Activated CD8-positive, alpha-beta T cell treated with anti-CD3 and anti-CD28 coated beads for 36 hours (primary cell): ENCODE results near the gene OXGR1. TPM values are rescaled to one million over a fixed set of nuclear protein-coding genes. Genes with fewer than 3 reads are reported as not detected.

Source experiments
- ATAC-seq: fragments of 200-7000 bp; cut with Tn5 transposase; one replicate; pipeline ENCODE4 v1.10.0; 2021; ENCODE audit warnings: mild to moderate bottlenecking, moderate library complexity
- CTCF ChIA-PET: fragments of 350-600 bp; sonication (Branson Sonifier 250); formaldehyde crosslinking; loops from one replicate; lab custom pipeline; 2021; ENCODE audit warnings: antibody characterized with exemption; lab: Charles Lee
- POLR2A ChIA-PET: fragments of 350-600 bp; sonication (Branson Sonifier 250); formaldehyde crosslinking; loops from one replicate; lab custom pipeline; 2021; ENCODE audit warnings: antibody characterized with exemption; lab: Charles Lee
- DNase-seq: peaks from one replicate; pipeline ENCODE4 v3.0.0-alpha.2; 2020
- H3K27ac Mint-ChIP-seq: one replicate; pipeline ENCODE4 v1.8.0; 2021; ENCODE audit warnings: mild to moderate bottlenecking, mixed read lengths
- H3K27me3 Mint-ChIP-seq: one replicate; pipeline ENCODE4 v1.8.0; 2021; ENCODE audit warnings: mixed read lengths
- H3K36me3 Mint-ChIP-seq: one replicate; pipeline ENCODE4 v1.8.0; 2021; ENCODE audit warnings: low read depth, mixed read lengths
- H3K4me1 Mint-ChIP-seq: one replicate; pipeline ENCODE4 v1.8.0; 2021; ENCODE audit warnings: low read depth, mixed read lengths
- H3K4me3 Mint-ChIP-seq: one replicate; pipeline ENCODE4 v1.8.0; 2021; ENCODE audit warnings: mild to moderate bottlenecking, moderate library complexity, mixed read lengths
- H3K9me3 Mint-ChIP-seq: one replicate; pipeline ENCODE4 v1.8.0; 2021; ENCODE audit warnings: mixed read lengths
- CTCF ChIP-seq: fragments of 200-600 bp; IDR thresholded peaks from one replicate; pipeline ENCODE4 v1.8.0; 2022; ENCODE audit warnings: antibody characterized with exemption, mild to moderate bottlenecking
- intact Hi-C: fragments of 100-400 bp; cut with micrococcal nuclease; formaldehyde crosslinking; loops from one replicate; pipeline ENCODE4 v1.10.0; 2022
- total RNA-seq, 2 experiments: library from RNA; stranded (reverse); gene quantifications; one replicate each; pipeline ENCODE4 v1.2.3, GENCODE V29; 2021

Gene OXGR1
- total RNA-seq, 2 experiments from 2014 or later, result not detected

GRCh38 chr13:96996107-96996506, 1.8 kb upstream of the OXGR1 start:
- DNase-seq, result no peak
- Mint-ChIP-seq H3K36me3 (no peaks in the 10 kb centered on the region), H3K27me3 (peaks cover 35% of the 10 kb centered on the region), H3K27ac (no peak overlapping the region), H3K4me1 (peaks cover 2% of the 10 kb centered on the region), H3K9me3 (peaks cover 4% of the 10 kb centered on the region), H3K4me3 (no peak overlapping the region)
- intact Hi-C loops, result no loop called here
- POLR2A ChIA-PET, result no interaction called here
- ATAC-seq, result no peak
- CTCF ChIA-PET, result no interaction called here
- no peak for TF ChIP-seq CTCF

- CTCF ChIA-PET, result no interaction called here
- Mint-ChIP-seq H3K36me3 (no peaks in the 10 kb centered on the region), H3K4me3 (no peak overlapping the region), H3K27ac (no peak overlapping the region), H3K27me3 (peaks cover 30% of the 10 kb centered on the region), H3K9me3 (peaks cover 4% of the 10 kb centered on the region), H3K4me1 (peaks cover 2% of the 10 kb centered on the region)
- POLR2A ChIA-PET, result no interaction called here
- TF ChIP-seq CTCF, result no peak
- ATAC-seq (no peak), DNase-seq (no peak)
- intact Hi-C loops, result no loop called here
These were observed 575 bp upstream of the OXGR1 start for GRCh38 chr13:96994858-96995243.

GRCh38 chr13:96993634-96994016, 651 bp downstream of the OXGR1 start:
- Mint-ChIP-seq H3K27ac (no peak overlapping the region), H3K27me3 (peaks cover 30% of the 10 kb centered on the region), H3K4me1 (peaks cover 2% of the 10 kb centered on the region), H3K36me3 (no peaks in the 10 kb centered on the region), H3K9me3 (peaks cover 4% of the 10 kb centered on the region), H3K4me3 (no peak overlapping the region)
- ChIA-PET CTCF (no interaction called here), POLR2A (no interaction called here)
- DNase-seq (no peak), ATAC-seq (no peak)
- no peak for TF ChIP-seq CTCF
- intact Hi-C loops, result no loop called here

GRCh38 chr13:96992633-96993032, 1.6 kb downstream of the OXGR1 start:
- DNase-seq (no peak), ATAC-seq (no peak)
- Mint-ChIP-seq H3K4me1 (peaks cover 2% of the 10 kb centered on the region), H3K27me3 (peaks cover 33% of the 10 kb centered on the region), H3K36me3 (no peaks in the 10 kb centered on the region), H3K27ac (no peak overlapping the region), H3K9me3 (peaks cover 4% of the 10 kb centered on the region), H3K4me3 (no peak overlapping the region)
- POLR2A ChIA-PET, result no interaction called here
- CTCF ChIA-PET, result no interaction called here
- TF ChIP-seq CTCF, result no peak
- intact Hi-C loops, result no loop called here

- peaks cover 33% of the 10 kb centered on the region for H3K27me3 Mint-ChIP-seq
- no peak for TF ChIP-seq CTCF
- ChIA-PET CTCF (interaction anchor here (0.6 to 0.9 kb wide), 2 partner anchors 19 to 33 kb away, joined by 3 read pairs; no protein-coding TSS in a partner anchor), POLR2A (no interaction called here)
- H3K36me3 Mint-ChIP-seq, result no peaks in the 10 kb centered on the region
- intact Hi-C loops, result no loop called here
- H3K4me1 Mint-ChIP-seq, result peaks cover 2% of the 10 kb centered on the region
- peaks cover 4% of the 10 kb centered on the region for H3K9me3 Mint-ChIP-seq
- no peak for ATAC-seq
- H3K27ac Mint-ChIP-seq, result no peak overlapping the region
- DNase-seq, result no peak
- no peak overlapping the region for H3K4me3 Mint-ChIP-seq
These were observed 3.2 kb downstream of the OXGR1 start for GRCh38 chr13:96991072-96991471.
